IPS-18c (cell line): ENCODE data around the gene TXNRD1.

Experiments
- H3K4me3 ChIP-seq: 2 replicates; pipeline ENCODE4 v1.7.0; 2013; ENCODE audit warnings: low read depth, mild to moderate bottlenecking, low read length, moderate library complexity; ENCODE audit not compliant: insufficient read depth
- H3K9me3 ChIP-seq: one replicate; pipeline ENCODE4 v1.6.1; 2013; ENCODE audit warnings: mild to moderate bottlenecking, low read length, moderate library complexity; ENCODE audit not compliant: control insufficient read depth, insufficient read depth

TXNRD1 gene

DNA sequence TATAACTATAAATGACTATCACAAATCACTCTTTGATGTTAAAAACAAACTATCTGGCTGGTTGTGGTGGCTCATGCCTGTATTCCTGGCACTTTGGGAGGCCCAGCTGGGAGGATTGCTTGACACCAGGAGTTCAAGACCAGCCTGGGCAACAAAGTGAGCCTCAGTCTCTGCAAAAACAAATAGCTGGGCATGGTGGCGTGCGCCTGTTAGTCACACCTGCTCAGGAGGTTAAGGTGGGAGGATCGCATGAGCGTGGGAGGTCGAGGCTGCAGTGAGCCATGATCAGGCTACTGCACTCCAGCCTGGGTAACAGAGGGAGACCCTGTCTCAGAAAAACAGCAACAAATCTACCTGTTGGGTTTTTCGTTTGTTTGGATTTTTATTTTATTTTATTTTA, 5.4 kb downstream of the TXNRD1 start:
- H3K4me3 ChIP-seq = no peak overlapping the region
- H3K9me3 ChIP-seq = peaks cover 2% of the 10 kb centered on the region

DNA sequence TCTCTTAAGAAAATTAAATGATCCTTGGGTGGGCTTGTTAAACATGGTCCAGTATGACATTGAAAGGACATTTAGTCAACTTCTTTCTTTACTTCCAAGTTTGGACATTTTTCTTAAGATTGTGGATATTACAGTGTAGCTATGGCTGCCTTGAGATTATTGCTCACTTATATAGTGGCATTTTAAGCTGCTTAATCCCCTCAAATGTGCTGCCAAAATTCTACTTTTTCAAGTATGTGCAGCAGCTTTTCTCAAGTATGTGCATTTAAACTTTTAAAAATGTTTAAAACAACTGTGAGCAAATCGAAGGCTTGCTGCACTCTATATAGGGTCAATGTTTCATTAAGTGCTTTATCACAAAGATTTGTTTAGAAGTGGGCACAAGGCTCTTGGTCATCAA, 7.4 kb downstream of the TXNRD1 start:
- peaks cover 2% of the 10 kb centered on the region for H3K9me3 ChIP-seq
- no peak overlapping the region for H3K4me3 ChIP-seq

DNA sequence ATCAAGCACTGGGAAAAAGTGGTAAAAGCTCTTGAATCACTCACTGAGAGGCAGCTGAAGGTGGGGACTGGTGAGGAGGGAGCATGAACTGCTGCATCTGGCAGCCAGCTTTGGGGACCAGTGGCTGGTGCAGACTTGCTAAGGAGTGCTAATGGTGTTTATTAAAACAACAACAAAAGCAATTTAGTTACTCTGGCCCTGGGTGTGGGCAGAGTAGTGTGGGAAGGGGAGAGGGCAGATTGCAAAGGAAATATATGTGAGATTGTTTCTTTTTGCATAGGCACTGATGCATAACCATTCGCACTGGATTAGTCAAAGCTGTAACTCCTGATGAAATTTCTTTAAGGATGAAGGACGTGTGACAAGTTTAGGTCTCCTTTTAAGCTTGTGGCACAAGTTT, 8.1 kb downstream of the TXNRD1 start:
- Histone ChIP-seq H3K4me3 (no peak overlapping the region), H3K9me3 (peaks cover 2% of the 10 kb centered on the region)

DNA sequence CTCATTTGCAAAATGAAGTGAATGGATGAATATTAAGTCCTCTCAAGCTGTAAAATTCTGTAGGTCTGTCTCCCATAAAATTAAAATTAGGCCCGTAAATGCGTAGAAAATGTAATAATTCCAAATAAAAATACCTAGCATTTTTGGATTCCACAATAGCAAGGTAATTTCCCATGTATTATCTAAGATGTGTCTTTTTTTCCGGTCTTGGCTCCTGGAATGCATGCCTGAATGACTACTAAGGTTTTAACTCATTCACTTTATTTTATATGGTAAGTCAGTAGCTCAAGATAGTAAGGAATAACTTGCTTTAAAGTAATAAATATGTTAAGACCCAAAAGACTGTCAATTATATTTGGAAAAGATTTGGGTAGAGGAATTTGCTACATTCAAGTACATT, 11.1 kb downstream of the TXNRD1 start:
- H3K4me3 ChIP-seq = no peak overlapping the region
- peaks cover 2% of the 10 kb centered on the region for H3K9me3 ChIP-seq

DNA sequence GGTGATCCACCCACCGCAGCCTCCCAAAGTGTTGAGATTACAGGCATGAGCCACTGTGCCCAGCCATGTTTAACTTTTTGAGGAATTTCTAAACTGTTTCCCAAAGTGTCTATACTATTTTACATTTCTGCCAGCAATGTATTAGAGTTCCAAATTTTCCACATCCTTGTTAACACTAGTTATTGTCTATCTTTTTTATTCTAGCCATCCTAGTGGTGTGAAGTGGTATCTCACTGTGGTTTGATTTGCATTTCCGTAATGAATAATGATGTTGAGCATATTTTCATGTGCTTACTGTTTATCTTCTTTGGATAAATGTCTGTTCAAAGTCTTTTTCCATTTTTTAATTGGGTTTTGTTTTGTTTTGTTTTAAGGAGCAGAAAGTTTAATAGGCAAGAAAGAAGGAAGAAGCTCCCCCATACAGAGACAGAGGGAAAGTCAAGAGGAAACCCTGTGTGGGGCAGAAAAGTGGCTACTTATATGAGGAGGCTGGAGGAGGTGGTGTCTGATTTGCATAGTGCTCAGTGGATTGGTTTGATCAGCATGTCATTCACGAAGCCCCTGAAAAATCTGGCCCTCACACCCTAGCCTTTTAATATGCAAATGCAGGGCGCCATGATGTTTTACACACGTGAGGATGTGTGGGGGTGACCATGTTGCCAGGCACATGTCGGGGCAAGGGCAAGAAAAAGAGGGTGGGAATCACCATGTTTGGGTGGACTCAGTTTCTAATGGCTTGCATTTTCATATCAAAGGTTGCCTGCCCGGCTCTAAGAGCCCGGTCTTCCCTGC, 14.9 kb downstream of the TXNRD1 start:
- Histone ChIP-seq H3K9me3 (peaks cover 7% of the 10 kb centered on the region), H3K4me3 (no peak overlapping the region)

DNA sequence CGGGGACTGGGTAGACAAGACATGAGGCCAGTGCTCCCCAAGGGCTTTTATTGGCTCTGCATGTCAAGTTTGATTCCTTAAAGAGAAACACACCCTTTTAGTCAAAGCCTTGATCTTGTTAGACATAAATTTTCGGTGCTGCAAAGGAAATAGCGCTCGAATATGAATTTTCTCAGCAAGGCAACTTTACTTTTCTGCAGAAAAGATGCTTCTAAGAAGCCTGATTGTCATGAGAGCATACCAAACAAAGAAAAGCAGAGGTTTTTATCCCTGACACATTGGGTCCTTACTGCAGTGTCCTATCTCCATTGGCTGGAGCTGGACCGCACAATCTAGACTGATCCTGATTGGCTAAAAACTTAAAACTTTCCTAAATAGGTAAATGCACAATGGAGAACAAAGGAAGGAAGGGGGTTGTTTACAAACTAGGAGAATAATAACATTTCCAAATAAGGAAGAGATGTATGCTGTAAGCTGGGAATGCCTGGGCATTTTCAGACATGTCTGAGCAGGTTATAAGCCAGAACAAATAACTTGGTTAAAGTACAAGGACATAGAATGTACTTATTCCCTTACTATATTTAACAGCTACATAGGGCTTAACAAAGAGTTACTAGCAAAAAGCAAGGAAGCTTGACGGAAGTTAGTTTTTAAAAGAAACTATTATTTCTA, 17.2 kb downstream of the TXNRD1 start:
- no peak overlapping the region for H3K4me3 ChIP-seq
- H3K9me3 ChIP-seq = peaks cover 7% of the 10 kb centered on the region

DNA sequence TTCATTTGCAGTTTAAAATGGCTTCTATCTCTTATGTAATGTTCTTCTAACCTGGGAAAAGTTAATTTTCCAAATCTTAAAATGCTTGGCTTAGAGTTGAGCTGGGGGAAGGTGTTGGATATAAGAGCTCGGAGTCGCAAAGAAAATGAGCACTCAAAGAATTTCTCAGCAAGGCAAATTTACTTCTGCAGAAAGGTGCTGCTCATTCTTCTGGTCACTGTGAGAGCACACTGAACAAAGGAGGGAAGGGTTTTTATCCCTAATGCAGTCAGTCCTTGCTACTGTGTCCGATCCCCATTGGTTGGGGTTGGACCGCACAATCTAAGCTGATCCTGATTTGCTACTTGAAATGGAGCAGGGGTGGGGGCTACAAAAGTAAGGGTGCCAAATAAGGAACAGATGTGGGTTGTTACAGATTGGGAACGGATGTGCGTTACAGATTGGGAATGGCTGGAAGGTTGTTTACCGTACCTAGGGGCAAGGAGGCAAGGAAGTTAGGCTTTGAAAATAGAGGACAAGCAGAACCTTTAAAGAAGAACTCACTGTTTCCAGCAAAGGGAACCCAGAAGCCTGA, 19.4 kb downstream of the TXNRD1 start:
- Histone ChIP-seq H3K4me3 (no peak overlapping the region), H3K9me3 (peaks cover 7% of the 10 kb centered on the region)

DNA sequence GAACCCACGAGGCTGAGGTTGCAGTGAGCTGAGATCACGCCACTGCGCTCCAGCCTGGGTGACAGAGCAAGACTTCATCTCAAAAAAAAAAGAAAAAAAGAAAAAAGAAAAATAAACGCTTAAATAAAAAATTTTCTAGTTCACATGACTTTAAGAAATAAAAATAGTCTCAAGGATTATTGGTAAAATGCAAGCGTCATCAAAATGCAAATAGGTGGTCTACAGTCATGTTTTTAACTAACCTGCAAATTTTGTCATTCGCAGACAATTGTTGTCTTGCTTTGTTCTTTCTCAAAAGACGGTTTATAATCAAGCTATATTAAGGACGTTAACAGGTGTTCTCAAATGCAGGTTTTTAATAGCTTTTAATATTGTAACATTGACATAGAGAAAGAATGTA, 22.4 kb downstream of the TXNRD1 start:
- Histone ChIP-seq H3K9me3 (peaks cover under 1% of the 10 kb centered on the region), H3K4me3 (no peak overlapping the region)

DNA sequence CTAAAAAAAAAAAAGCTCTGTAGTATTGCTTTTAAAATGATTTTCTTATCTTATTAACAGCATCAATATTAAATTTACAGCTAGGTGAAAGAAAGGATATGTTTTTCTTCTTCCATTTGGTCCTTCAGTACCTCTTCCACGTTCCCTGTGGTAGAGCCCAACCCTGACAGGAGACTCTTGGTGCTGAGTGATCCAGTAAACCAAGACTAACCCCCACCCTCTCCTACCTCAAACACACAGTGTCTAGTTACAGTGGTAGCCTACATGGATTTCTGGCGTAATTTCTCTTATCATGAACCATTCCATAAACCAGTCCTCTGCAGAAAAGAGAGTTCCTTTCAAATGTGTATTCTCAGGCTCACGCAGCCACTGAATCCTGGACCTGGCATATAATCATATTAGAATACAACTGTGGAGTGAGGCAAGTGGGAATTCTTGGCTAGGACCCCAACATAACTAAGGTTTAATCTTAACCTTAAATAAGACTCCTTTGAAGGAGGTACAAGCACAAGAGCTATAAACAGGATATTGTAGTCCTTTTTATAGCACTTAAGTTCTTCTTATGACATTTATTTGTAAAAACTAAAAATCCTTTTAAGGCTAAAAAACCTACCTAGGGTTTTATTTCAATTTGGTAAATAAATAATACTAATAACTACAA, 27.1 kb downstream of the TXNRD1 start:
- Histone ChIP-seq H3K4me3 (no peak overlapping the region), H3K9me3 (no peaks in the 10 kb centered on the region)

DNA sequence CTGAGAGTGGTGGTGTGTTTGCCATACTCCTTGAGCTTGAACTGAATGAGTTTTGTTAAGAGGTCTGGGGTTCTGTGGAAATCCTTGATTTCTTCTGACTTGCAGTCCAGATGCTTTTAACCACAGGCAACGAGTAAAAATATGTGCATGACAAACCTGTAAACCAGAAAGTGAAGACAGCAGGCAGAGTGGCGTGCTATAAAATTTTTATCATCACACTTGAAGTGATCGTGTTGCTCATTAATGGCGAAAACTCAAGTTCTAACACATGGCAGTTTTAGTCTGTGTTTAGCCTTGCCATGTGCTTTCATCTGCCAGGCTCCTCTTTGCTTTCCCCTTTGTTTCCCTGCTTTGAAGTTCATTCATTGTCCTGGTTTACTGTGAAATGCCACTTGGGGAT, 28.0 kb downstream of the TXNRD1 start:
- H3K4me3 ChIP-seq = no peak overlapping the region
- no peaks in the 10 kb centered on the region for H3K9me3 ChIP-seq

DNA sequence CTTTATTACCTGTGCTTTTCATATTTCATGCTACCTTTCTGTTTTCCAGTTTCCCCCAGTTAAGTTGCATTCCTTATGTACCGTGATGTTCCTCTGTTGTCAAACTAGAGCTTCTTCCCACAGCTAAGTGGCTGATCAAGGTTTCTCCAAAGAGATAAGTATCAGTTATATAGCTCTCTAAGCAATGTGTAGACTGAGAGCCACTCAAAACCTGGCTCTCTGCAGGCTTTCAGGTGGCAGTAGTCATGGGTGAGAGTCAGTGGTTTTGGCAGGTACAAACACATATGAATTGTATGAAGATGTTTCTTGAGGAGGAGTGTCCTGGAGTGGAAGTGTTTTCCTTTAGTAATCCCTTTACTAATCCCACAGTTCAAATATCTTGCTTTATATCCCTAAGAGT, 28.4 kb downstream of the TXNRD1 start:
- H3K4me3 ChIP-seq = no peak overlapping the region
- no peaks in the 10 kb centered on the region for H3K9me3 ChIP-seq

DNA sequence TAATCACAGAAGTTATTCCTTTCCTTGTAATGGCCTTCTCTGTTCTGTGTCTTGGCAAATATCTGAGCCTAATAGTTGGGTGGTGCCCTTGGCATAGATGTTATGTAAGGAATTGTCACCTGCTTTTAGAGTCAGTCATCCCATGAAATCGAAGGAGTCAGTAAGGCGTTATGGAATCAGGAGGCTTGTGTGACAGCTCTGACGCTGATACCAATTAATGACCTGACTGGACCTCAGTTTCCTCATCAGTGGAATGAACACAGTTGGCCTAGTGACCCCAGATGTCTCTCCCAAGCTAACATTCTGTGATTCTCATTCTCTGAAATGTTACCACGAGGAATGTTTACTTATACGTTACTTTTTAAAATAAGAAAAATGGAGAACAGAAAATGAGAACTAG, 32.1 kb downstream of the TXNRD1 start:
- no peaks in the 10 kb centered on the region for H3K9me3 ChIP-seq

DNA sequence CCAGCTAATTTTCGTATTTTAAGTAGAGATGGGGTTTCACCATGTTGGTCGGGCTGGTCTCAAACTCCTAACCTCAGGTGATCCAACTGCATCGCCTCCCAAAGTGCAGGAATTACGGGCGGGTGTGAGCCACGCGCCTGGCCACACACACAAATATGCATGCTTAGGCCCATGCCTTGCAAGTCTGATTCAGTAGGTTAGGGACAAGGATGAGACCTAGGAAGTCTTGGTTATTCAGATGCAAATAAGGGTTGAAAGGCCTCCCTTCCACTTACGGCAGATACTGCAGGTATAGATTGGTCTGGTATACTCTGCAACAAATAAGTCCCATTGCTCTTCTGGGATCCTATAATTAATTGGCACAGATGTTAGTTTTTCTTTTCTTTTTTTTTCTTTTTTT, 32.9 kb downstream of the TXNRD1 start:
- H3K4me3 ChIP-seq = no peak overlapping the region

More for the DNA sequence above, 32.1 kb downstream of the TXNRD1 start:
- H3K4me3 ChIP-seq = no peak overlapping the region

DNA sequence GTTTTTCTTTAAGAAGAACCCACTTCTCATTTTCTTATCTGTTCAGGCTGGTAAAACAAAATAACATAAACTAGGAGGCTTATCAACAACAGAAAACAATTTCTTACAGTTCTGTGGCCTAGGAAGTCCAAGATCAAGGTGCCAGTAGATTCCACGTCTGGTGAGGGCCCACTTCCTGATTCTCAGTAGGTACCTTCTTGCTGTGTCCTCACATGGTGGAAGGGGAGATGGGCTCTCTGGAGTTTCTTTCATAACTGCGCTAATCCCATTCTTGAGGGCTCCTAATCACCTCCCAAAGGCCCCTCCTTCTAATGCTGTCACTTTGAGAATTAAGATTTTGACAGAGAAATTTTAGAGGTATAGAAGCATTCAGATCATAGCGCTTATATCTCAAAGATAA, 33.4 kb downstream of the TXNRD1 start:
- no peaks in the 10 kb centered on the region for H3K9me3 ChIP-seq
- no peak overlapping the region for H3K4me3 ChIP-seq

More for the DNA sequence above, 32.9 kb downstream of the TXNRD1 start:
- H3K9me3 ChIP-seq = no peaks in the 10 kb centered on the region

DNA sequence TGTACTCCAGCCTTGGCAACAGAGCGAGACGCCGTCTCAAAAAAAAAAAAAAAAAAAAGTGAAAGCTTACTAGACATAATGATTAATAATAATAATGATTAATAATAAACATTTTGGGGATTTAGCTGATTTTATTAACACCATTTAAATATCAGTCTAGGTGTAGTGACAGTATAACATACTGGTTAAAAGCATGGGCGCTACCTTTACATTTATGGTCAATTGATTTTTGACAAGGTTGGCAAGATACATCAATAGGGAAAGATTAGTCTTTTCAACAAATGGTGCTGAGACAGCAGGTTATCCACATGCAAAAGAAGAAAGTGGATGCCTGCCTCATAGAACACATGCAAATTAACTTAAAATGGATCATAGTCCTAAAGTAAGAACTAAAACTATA, 34.3 kb downstream of the TXNRD1 start:
- no peaks in the 10 kb centered on the region for H3K9me3 ChIP-seq

DNA sequence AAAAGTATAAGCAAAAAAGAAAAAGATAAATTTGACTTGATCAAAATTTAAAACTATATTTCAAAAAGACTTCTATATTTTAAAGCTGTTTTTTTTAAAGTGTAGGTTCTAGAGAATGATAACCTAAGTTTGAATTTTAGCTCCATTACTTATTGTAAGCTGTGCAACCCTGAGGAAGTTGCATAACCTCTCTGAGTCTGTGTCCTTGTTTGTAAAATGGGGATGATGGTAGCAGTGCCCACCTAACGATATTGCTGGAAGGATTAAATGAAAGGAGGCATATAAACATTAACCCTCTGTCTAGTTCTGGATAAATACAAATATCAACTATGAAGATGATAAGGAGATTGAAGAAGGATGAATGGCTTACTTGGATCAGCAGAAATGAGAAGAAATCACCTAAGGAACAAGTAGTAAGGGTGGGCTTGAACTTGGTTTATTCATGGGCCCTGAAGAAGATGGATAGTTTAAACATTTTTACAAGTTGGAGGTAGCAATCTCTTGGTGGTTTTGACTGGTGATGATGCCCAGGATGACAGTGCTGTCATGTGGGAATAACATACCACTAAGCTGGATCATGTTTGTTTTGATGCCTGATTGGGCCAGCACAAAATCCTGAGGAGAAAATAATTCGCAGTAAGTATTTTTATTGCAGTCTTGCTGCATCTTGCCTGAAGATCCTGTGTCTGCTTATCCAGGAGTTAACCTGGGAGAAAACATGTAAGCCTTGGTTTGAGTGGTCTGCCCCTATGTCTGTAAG, 35.0 kb downstream of the TXNRD1 start:
- no peaks in the 10 kb centered on the region for H3K9me3 ChIP-seq
- H3K4me3 ChIP-seq = no peak overlapping the region

More for the DNA sequence above, 34.3 kb downstream of the TXNRD1 start:
- no peak overlapping the region for H3K4me3 ChIP-seq

DNA sequence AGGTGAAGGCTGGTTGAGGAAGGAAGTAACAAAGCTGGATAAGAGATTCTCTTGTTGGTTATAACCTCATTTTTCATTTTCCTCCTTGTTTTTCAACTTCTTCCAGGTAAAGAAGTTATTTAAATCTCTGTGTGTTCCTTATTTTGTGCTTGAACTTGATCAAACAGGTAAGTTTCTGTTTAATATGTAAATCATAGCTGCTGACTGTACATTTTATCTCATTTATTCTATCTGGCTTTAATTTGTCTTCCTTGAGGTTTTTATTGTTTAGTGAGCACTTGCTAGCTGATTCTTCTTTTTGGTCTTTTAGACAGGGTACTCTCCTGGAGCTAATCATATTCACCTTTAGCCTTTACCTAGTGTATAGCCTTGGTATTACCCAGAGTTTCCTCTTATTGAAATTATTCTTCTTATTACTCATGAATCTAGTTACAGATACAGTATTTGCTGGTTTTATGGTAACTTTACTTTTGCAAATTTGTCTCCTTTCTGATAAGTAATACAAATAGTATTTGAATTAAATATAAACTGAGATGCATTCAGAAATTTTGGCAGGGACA, 42.4 kb downstream of the TXNRD1 start:
- Histone ChIP-seq H3K4me3 (no peak overlapping the region), H3K9me3 (no peaks in the 10 kb centered on the region)
